HG03442 (cell line): Measurements from ENCODE around the gene EDA.

Experiments used
- ATAC-seq: cut with Tn5 transposase; IDR thresholded peaks from one replicate; pipeline ENCODE4 v1.9.1; 2021; ENCODE audit warnings: mild to moderate bottlenecking, moderate library complexity; ENCODE audit not compliant: unreplicated experiment

Gene EDA

GRCh38 chrX:69615779-69616456 lies at the start of gene EDA:
EDA (plus strand) TSS chrX:69616113.
- ATAC-seq, result peak; percentile 93

GRCh38 chrX:69568828-69569227 lies 47.1 kb upstream of the EDA start:
- ATAC-seq, result no peak

DNA sequence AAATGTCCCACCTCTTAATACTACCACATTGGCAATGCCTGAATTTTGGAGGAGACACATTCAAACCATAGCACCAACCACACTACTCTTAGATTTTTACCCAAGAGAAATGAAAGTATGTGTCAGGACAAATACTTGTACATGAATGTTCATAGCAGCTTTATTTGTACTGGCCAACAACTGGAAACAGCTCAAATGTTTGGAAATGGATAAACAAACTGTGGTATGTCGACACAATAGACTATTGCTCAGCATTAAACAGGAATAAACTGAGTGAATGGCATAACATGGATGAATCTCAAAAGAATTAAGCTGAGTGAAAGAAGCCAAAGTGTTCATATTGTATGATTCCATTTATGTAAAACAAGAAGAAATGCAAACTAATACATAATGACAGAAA lies 18.5 kb upstream of the EDA start:
- ATAC-seq, result no peak

DNA sequence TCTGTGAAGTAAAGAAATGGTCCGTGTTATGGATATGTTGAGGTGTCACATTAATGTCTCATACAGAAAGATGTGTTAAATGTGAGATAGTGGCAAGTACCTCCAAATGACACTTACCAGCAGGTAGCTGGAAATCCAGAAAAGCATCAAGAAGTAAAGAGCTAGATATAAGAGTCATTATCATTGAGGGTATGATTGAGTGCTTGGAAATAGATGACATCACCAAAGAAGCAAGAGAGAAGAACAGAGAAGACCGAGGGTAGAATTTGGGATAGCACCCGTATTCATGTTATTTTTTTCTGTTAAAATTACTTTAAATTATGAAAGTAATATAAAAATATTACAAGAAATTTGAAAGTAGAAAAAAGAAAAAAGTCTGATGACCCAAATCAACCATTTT lies 15.7 kb upstream of the EDA start:
- ATAC-seq, result no peak

GRCh38 chrX:69603566-69604194 lies 12.2 kb upstream of the EDA start:
- ATAC-seq, result no peak

DNA sequence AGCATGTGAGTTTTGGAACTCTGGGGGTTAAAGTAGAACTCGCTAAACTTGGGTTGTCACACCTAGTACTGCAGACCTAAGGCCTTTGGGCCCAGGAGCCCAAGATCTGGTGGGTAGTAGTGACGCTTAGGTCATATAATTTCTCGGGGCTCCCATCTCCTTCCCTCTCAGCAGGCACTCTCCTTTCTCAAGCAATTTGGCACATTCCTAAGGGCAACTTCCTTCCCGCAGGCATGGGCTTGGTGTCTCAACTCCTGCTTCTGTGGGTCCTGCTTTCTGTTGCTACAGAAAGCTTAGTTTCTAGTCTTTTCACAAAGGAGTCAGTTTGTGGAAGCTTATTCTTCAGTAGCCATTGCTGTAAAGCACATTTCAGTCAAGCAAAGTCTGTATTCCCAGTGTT lies 10.4 kb upstream of the EDA start:
- ATAC-seq, result no peak

GRCh38 chrX:69607616-69608015 lies 8.3 kb upstream of the EDA start:
- no peak for ATAC-seq

GRCh38 chrX:69613946-69614345 lies 2.0 kb upstream of the EDA start:
- no peak for ATAC-seq

DNA sequence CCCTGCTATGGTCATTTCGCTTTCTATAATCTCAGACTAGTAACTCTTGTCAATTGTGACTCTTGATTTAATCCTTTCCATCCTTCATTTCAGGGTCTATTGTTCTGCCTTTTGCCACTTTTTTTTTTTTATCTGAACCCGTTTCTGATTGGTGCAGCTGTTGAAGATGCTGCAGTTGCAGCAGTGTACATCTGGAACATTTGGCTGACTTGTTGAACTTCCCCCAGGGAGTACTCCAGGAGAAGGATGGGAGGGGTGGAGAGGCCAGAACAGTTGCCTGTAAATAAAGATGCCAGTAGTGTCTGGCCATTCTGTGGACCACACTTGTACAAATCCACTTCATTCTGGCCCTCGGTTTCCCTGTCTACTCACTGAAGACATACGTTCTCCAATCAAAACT lies 1.0 kb upstream of the EDA start:
- ATAC-seq, result no peak

DNA sequence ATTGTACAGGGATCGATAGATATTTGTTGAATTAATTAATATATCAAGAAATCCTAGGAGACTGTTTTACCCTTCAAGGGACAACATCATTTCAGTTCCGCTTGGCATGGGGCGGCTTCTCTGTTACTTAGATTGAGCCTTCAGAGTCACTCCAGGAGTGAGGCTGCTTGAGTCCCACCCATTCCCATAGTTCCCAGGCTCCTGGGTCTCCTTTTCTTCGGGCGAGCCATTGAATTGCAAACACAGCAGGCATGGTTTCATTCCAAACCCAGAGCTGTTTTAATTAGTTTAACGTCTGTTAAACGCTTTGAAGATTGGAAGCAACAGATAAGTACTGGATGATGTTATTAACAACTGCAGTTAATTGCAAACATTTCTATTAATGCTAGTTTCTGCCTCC lies 571 bp upstream of the EDA start:
- ATAC-seq, result no peak

GRCh38 chrX:69616457-69617203 lies 717 bp downstream of the EDA start:
- peak; percentile 18 for ATAC-seq

DNA sequence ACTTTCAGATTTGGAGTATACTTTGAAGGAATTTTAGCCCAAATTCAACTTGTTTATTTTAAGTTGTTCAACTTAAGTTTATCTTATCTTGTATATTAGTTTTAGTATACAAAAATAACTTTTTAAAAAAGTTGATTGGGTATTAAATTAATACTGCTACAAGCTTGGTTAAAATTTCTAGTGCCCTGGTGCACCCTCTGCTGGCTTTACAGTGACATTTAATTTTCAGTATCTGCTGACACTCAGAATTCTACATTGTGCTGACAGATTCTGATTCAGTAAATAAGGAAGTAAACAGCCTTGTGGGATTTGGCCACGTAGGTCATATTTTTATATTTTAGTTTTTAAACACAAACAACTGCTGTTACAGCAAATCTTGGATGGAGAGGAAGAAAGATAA lies 2.9 kb downstream of the EDA start:
- no peak for ATAC-seq

DNA sequence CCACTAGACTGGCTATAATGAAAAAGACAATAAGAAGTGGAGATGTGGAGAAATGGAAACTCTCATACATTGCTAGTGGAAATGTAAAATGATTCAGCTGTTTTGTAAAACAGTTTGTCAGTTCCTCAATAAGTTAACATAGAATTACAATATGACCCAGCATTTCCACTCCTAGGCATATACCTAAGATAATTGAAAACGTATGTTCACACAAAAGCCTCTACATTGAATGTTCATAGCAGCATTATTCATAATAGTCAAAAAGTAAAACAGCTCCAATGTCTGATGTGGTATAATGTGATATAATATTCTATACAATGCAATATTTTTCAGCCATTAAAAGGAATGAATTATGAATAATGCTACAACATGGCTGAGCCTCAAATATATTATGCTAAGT lies 10.2 kb downstream of the EDA start:
- no peak for ATAC-seq

GRCh38 chrX:69627744-69628143 lies 11.8 kb downstream of the EDA start:
- no peak for ATAC-seq

DNA sequence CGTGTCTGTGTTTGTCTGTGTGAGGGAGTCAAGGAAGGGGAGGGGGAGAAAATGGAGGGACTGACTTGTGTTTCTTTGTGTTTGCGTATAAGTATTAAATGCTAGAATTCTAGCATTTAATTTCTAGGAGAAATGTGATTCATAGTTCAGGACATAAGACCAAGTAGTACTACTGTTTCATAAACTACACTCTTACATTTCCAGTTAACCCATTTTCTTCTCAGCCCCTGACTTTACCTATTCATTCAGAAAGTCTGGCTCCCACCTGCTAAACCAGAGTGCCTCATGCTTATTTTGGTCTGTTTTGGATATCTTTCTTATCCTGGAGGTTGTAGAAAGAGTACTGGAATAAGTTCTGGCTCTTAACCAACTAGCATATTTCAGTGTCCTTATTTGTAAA lies 14.2 kb downstream of the EDA start:
- ATAC-seq, result no peak

GRCh38 chrX:69664693-69665092 lies 48.8 kb downstream of the EDA start:
- no peak for ATAC-seq

GRCh38 chrX:69670001-69670555 lies 54.2 kb downstream of the EDA start:
- ATAC-seq, result no peak

- no peak for ATAC-seq
Measured at GRCh38 chrX:69674891-69675290, 59.0 kb downstream of the EDA start.

DNA sequence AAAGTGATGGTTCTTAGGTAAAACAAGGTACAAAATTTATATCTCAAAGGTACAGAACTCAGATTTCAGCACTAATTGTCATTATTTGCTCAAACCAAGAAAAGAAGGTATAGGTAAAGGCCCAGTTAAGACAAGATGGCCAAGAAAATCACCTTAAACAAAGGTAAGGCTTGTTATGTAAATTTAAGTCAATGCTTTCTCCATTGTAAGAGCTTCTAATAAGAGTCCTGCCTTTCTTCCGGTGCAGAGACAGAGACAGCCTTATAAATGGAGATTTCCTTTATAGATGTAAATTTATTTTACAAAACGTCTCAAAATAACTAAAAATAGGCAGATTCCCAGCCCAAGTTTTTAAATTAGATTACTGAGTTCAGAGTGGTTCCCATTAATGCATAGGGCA lies 89.9 kb downstream of the EDA start:
- ATAC-seq, result no peak

- no peak for ATAC-seq
Measured at GRCh38 chrX:69718102-69718501, 102.2 kb downstream of the EDA start.

DNA sequence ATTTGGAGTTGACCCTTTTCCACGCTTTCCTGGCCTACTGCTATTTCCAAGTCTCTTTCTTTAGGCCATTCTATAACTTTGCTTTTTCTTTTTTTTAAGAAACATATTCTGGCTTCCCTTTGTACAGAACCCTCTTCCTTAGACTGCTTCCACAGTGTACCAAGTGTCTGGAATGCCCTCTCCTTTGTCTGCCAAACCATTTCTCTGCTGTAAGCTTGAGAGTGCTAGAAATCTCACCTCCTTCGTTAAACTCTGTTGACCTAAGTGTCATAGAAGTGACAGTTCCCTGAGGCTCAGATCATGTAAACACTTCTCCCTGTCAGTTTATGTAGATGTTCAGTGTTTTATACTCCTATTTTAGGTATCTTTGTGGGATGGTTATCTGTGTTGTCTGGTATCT lies 108.4 kb downstream of the EDA start:
- no peak for ATAC-seq

- no peak for ATAC-seq
Measured at GRCh38 chrX:69740317-69740716, 124.4 kb downstream of the EDA start.
